Spleen (tissue), 11 donors: Measurements from ENCODE around the gene LANCL3. TPM values are rescaled to one million over a fixed set of nuclear protein-coding genes. Genes with fewer than 3 reads are reported as not detected.

Experiments used
- DNase-seq: peaks from one replicate; pipeline ENCODE4 v3.0.0-alpha.2; 2020
- H3K27ac ChIP-seq, 8 donors: fragments of 200-600 bp; sonication (generic) in 7 of 8; 1 replicate in 4 of 8; 2 replicates in 4 of 8; pipeline versions ENCODE4 v1.5.0 to v1.8.0; 2016 to 2021; ENCODE audit warnings: inconsistent platforms in 4 of 8, mild to moderate bottlenecking in 4 of 8, moderate library complexity in 1 of 8
- H3K27me3 ChIP-seq, 7 donors: fragments of 200-600 bp; sonication (generic) in 6 of 7; replicated peaks in 1 of 7; 1 replicate in 4 of 7; 2 replicates in 3 of 7; pipeline versions ENCODE4 v1.5.0 to v1.8.0; 2016 to 2021; ENCODE audit warnings: inconsistent platforms in 3 of 7, mild to moderate bottlenecking in 1 of 7
- H3K36me3 ChIP-seq, 6 donors: fragments of 200-600 bp; sonication (generic) in 5 of 6; 1 replicate in 4 of 6; 2 replicates in 2 of 6; pipeline versions ENCODE4 v1.5.0 to v1.8.0; 2016 to 2021; ENCODE audit warnings: inconsistent platforms in 2 of 6
- H3K4me1 ChIP-seq, 6 donors: fragments of 200-600 bp; sonication (generic) in 5 of 6; 1 replicate in 3 of 6; 2 replicates in 3 of 6; pipeline versions ENCODE4 v1.5.0 to v1.8.0; 2016 to 2021; ENCODE audit warnings: inconsistent platforms in 3 of 6
- H3K4me3 ChIP-seq, 8 donors: fragments of 200-600 bp; sonication (generic) in 7 of 8; 1 replicate in 4 of 8; 2 replicates in 4 of 8; pipeline versions ENCODE4 v1.5.0 to v1.8.0; 2016 to 2021; ENCODE audit warnings: inconsistent platforms in 4 of 8, mild to moderate bottlenecking in 4 of 8, moderate library complexity in 2 of 8
- H3K9me3 ChIP-seq, 8 donors: fragments of 200-600 bp; sonication (generic) in 7 of 8; 1 replicate in 4 of 8; 2 replicates in 4 of 8; pipeline versions ENCODE4 v1.5.0 to v1.8.0; 2016 to 2021; ENCODE audit warnings: inconsistent platforms in 4 of 8
- CTCF ChIP-seq, 11 experiments: fragments of 200-600 bp in 7 of 11; fragments of 450-650 bp in 4 of 11; sonication (generic) in 4 of 11; IDR thresholded peaks in 8 of 11; conservative IDR thresholded peaks in 3 of 11; 1 replicate in 7 of 11; 2 replicates in 4 of 11; pipeline versions ENCODE4 v1.4.0 to v1.8.0; 2016 to 2021; ENCODE audit warnings: antibody characterized with exemption in 11 of 11, inconsistent platforms in 4 of 11, mild to moderate bottlenecking in 1 of 11
- POLR2A ChIP-seq, 3 donors: fragments of 450-650 bp; IDR thresholded peaks; one replicate each; pipeline ENCODE4 v1.5.1; 2017; ENCODE audit warnings: antibody characterized with exemption in 3 of 3, mild to moderate bottlenecking in 1 of 3
- POLR2AphosphoS5 ChIP-seq, 3 donors: sonication (generic); formaldehyde crosslinking; IDR thresholded peaks; one replicate each; pipeline ENCODE4 v1.5.1; 2017; ENCODE audit warnings: antibody characterized with exemption in 3 of 3
- WGBS, 5 donors: extraction: QIAGEN DNeasy Blood & Tissue Kit in 3 of 5; methylation state at CpG; one replicate each; pipeline versions ENCODE4 v1.1.5 to v1.1.7; 2013 to 2018; 5-methylcytosine and 5-hydroxymethylcytosine counted together
- intact Hi-C: fragments of 100-400 bp; cut with DNase I; formaldehyde crosslinking; loops from one replicate; pipeline ENCODE4 v1.15.0; 2023; ENCODE audit warnings: low total_unique reads
- polyA plus RNA-seq, 3 donors: library from polyadenylated mRNA; stranded (reverse); fragments of 200-250 nt; gene quantifications; one replicate each; pipeline ENCODE4 v1.2.1, GENCODE V29; 2013
- total RNA-seq, 7 donors: library from RNA; depleted of rRNA in 3 of 7; stranded (reverse); fragments of >200 nt in 3 of 7; fragmentation: NEBNext Ultra II Directional in 4 of 7; extraction: Animal tissue kit (Norgen Biotek cat#: 25700) in 4 of 7; gene quantifications; one replicate each; pipeline versions ENCODE4 v1.1.0 to v1.2.1, GENCODE V29; 2016 to 2021
- donor health status: healthy with polysubstance abuse.
- donor health status: DM: no; HTN: no; CAD: no; lungs with moderate emphysema.
- donor health status: DM: no; HTN: no; CAD: no.
- donor health status: Bipolar disorder and iron deficiency.
- donor health status: healthy.
- donor health status: DM: no; HTN: no; CAD: no.
- donor health status: DM: yes; HTN: yes; CAD: no.

LANCL3 gene
- total and polyA plus RNA-seq, 10 donors: under 0.01 to 0.88 (median 0.52) TPM

- intact Hi-C loops: no loop called here
- Histone ChIP-seq H3K36me3 (no peaks in the 10 kb centered on the region), H3K27ac (no peak overlapping the region), H3K4me1 (no peaks in the 10 kb centered on the region), H3K9me3 (no peaks in the 10 kb centered on the region), H3K27me3 (no peaks in the 10 kb centered on the region), H3K4me3 (no peak overlapping the region)
- no peak for TF ChIP-seq POLR2A (IDR thresholded peaks at IDR 0.05)
- TF ChIP-seq POLR2AphosphoS5 (IDR thresholded peaks at IDR 0.05): no peak
- no peak for TF ChIP-seq CTCF (IDR thresholded peaks at IDR 0.05 in 8 of 11, conservative IDR thresholded peaks at IDR 0.05 in 3 of 11)
- DNase-seq: no peak
Measured at GRCh38 chrX:37666516-37666915, 95.1 kb downstream of the LANCL3 start.

- no peak for DNase-seq
- WGBS, 5 donors: 86 to 94% (median 91%) methylated on average over 6 of the region's 6 CpGs
- no peaks in the 10 kb centered on the region for H3K27me3 ChIP-seq
- TF ChIP-seq POLR2A (IDR thresholded peaks at IDR 0.05) (no peak), POLR2AphosphoS5 (IDR thresholded peaks at IDR 0.05) (no peak), CTCF (IDR thresholded peaks at IDR 0.05 in 8 of 11, conservative IDR thresholded peaks at IDR 0.05 in 3 of 11) (no peak)
- H3K36me3 ChIP-seq: no peaks in the 10 kb centered on the region
- no peak overlapping the region for H3K27ac ChIP-seq
- no peak overlapping the region for H3K4me3 ChIP-seq
- H3K4me1 ChIP-seq: no peaks in the 10 kb centered on the region
- intact Hi-C loops: no loop called here
- no peaks in the 10 kb centered on the region for H3K9me3 ChIP-seq
Measured at GRCh38 chrX:37667141-37667540, 95.7 kb downstream of the LANCL3 start.

- H3K36me3 ChIP-seq: no peaks in the 10 kb centered on the region
- no peaks in the 10 kb centered on the region for H3K4me1 ChIP-seq
- intact Hi-C loops: no loop called here
- WGBS, 5 donors: 58 to 83% (median 65%) methylated on average over 4 of the region's 4 CpGs
- TF ChIP-seq CTCF (IDR thresholded peaks at IDR 0.05 in 8 of 11, conservative IDR thresholded peaks at IDR 0.05 in 3 of 11): no peak
- no peaks in the 10 kb centered on the region for H3K9me3 ChIP-seq
- peaks cover 0 to 3% (median 0%) of the 10 kb centered on the region in 7 donors for H3K27me3 ChIP-seq
- DNase-seq: no peak
- H3K27ac ChIP-seq: no peak overlapping the region
- H3K4me3 ChIP-seq: no peak overlapping the region
Measured at GRCh38 chrX:37672563-37672962, 101.1 kb downstream of the LANCL3 start.

- no peaks in the 10 kb centered on the region for H3K36me3 ChIP-seq
- no peak for DNase-seq
- no peak overlapping the region for H3K4me3 ChIP-seq
- H3K4me1 ChIP-seq: no peaks in the 10 kb centered on the region
- intact Hi-C loops: no loop called here
- TF ChIP-seq POLR2AphosphoS5 (IDR thresholded peaks at IDR 0.05) (no peak), CTCF (IDR thresholded peaks at IDR 0.05 in 8 of 11, conservative IDR thresholded peaks at IDR 0.05 in 3 of 11) (no peak), POLR2A (IDR thresholded peaks at IDR 0.05) (no peak)
- H3K9me3 ChIP-seq: no peaks in the 10 kb centered on the region
- peaks cover 0 to 3% (median 0%) of the 10 kb centered on the region in 7 donors for H3K27me3 ChIP-seq
- no peak overlapping the region for H3K27ac ChIP-seq
Measured at GRCh38 chrX:37676811-37677210, 105.3 kb downstream of the LANCL3 start.
